Subcutaneous abdominal adipose tissue (tissue), 5 donors: ENCODE measurements around the gene FOXS1.

ENCODE experiments used
- H3K27ac ChIP-seq: one replicate; pipeline ENCODE4 v1.7.0; 2013; ENCODE audit warnings: low read depth, mild to moderate bottlenecking, inconsistent platforms, low read length, moderate library complexity
- H3K27me3 ChIP-seq, 5 donors: one replicate each; pipeline ENCODE4 v1.7.0; 2013; ENCODE audit warnings: low read length in 5 of 5, inconsistent platforms in 1 of 5; ENCODE audit not compliant: control insufficient read depth in 5 of 5, insufficient read depth in 4 of 5
- H3K36me3 ChIP-seq, 5 donors: one replicate each; pipeline ENCODE4 v1.7.0; 2013; ENCODE audit warnings: low read length in 5 of 5; ENCODE audit not compliant: control insufficient read depth in 5 of 5, insufficient read depth in 5 of 5
- H3K4me1 ChIP-seq, 5 donors: one replicate each; pipeline ENCODE4 v1.7.0; 2013; ENCODE audit warnings: low read length in 5 of 5, mild to moderate bottlenecking in 3 of 5, moderate library complexity in 1 of 5; ENCODE audit not compliant: control insufficient read depth in 5 of 5, insufficient read depth in 5 of 5
- H3K4me3 ChIP-seq, 5 donors: one replicate each; pipeline ENCODE4 v1.7.0; 2013; ENCODE audit warnings: low read length in 5 of 5, low read depth in 1 of 5
- H3K9ac ChIP-seq, 5 donors: one replicate each; pipeline ENCODE4 v1.7.0; 2013; ENCODE audit warnings: low read length in 5 of 5, mild to moderate bottlenecking in 4 of 5, moderate library complexity in 3 of 5
- H3K9me3 ChIP-seq, 5 donors: one replicate each; pipeline ENCODE4 v1.7.0; 2013; ENCODE audit warnings: low read length in 5 of 5; ENCODE audit not compliant: control insufficient read depth in 5 of 5
- donor health status: healthy.
- donor health status: healthy.
- donor health status: healthy.
- donor health status: healthy.
- donor health status: healthy.

FOXS1 gene

GRCh38 chr20:31803552-31804291 lies 41.7 kb downstream of the FOXS1 start:
- Histone ChIP-seq H3K36me3 (no peaks in the 10 kb centered on the region), H3K9ac (no peak overlapping the region), H3K4me3 (no peak overlapping the region), H3K27ac (no peak overlapping the region), H3K27me3 (no peaks in the 10 kb centered on the region), H3K4me1 (peaks cover 0 to 9% (median 0%) of the 10 kb centered on the region in 5 donors), H3K9me3 (no peaks in the 10 kb centered on the region)

GRCh38 chr20:31801508-31801907 lies 43.9 kb downstream of the FOXS1 start:
- H3K9ac ChIP-seq = no peak overlapping the region
- no peaks in the 10 kb centered on the region for H3K36me3 ChIP-seq
- H3K27me3 ChIP-seq = no peaks in the 10 kb centered on the region
- no peaks in the 10 kb centered on the region for H3K9me3 ChIP-seq
- H3K27ac ChIP-seq = no peak overlapping the region
- peaks cover 0 to 3% (median 0%) of the 10 kb centered on the region in 5 donors for H3K4me1 ChIP-seq
- H3K4me3 ChIP-seq = no peak overlapping the region

GRCh38 chr20:31797364-31797763 lies 48.0 kb downstream of the FOXS1 start:
- no peaks in the 10 kb centered on the region for H3K27me3 ChIP-seq
- no peaks in the 10 kb centered on the region for H3K36me3 ChIP-seq
- no peak overlapping the region for H3K27ac ChIP-seq
- H3K9ac ChIP-seq = no peak overlapping the region
- no peak overlapping the region for H3K4me3 ChIP-seq
- no peaks in the 10 kb centered on the region for H3K9me3 ChIP-seq
- H3K4me1 ChIP-seq = no peaks in the 10 kb centered on the region
